H9 (cell line): ENCODE measurements around the gene PKD1. TPM values are rescaled to one million over a fixed set of nuclear protein-coding genes. Genes with fewer than 3 reads are reported as not detected.

Source experiments
- DNase-seq: peaks from one replicate; pipeline ENCODE4 v3.0.0-alpha.2; 2017
- H2AFZ ChIP-seq: one replicate; pipeline ENCODE4 v1.6.1; 2013; ENCODE audit warnings: mild to moderate bottlenecking, low read length, control low read depth, moderate library complexity
- H2AK5ac ChIP-seq: 2 replicates; pipeline ENCODE4 v1.6.1; 2013; ENCODE audit warnings: low read length, control low read depth, mixed read lengths; ENCODE audit not compliant: insufficient read length
- H2BK120ac ChIP-seq: one replicate; pipeline ENCODE4 v1.6.1; 2013; ENCODE audit warnings: low read depth, mild to moderate bottlenecking, low read length, control low read depth, inconsistent platforms; ENCODE audit not compliant: poor library complexity, severe bottlenecking
- H2BK12ac ChIP-seq: 2 replicates; pipeline ENCODE4 v1.6.1; 2013; ENCODE audit warnings: low read length, control low read depth, mixed read lengths, low read depth; ENCODE audit not compliant: insufficient read length
- H2BK15ac ChIP-seq: 2 replicates; pipeline ENCODE4 v1.6.1; 2013; ENCODE audit warnings: low read depth, low read length, control low read depth
- H2BK20ac ChIP-seq: one replicate; pipeline ENCODE4 v1.6.1; 2013; ENCODE audit warnings: low read depth, mild to moderate bottlenecking, low read length, control low read depth, inconsistent platforms; ENCODE audit not compliant: poor library complexity, severe bottlenecking
- H2BK5ac ChIP-seq: 2 replicates; pipeline ENCODE4 v1.6.1; 2013; ENCODE audit warnings: low read length, control low read depth, mixed read lengths; ENCODE audit not compliant: insufficient read length
- H3K14ac ChIP-seq: 2 replicates; pipeline ENCODE4 v1.6.1; 2013; ENCODE audit warnings: low read length, control low read depth; ENCODE audit not compliant: insufficient read depth
- H3K18ac ChIP-seq: 2 replicates; pipeline ENCODE4 v1.6.1; 2013; ENCODE audit warnings: low read depth, mild to moderate bottlenecking, mixed read lengths, low read length, control low read depth; ENCODE audit not compliant: insufficient read length
- H3K23ac ChIP-seq: 2 replicates; pipeline ENCODE4 v1.6.1; 2013; ENCODE audit warnings: low read length, control low read depth, mixed read lengths, low read depth; ENCODE audit not compliant: insufficient read length
- H3K23me2 ChIP-seq: 2 replicates; pipeline ENCODE4 v1.6.1; 2013; ENCODE audit warnings: low read depth, mild to moderate bottlenecking, mixed read lengths, low read length, control low read depth; ENCODE audit not compliant: insufficient read length, poor library complexity, severe bottlenecking
- H3K27ac ChIP-seq: 2 replicates; pipeline ENCODE4 v1.5.1; 2013; ENCODE audit warnings: low read length, control low read depth, mixed read lengths, low read depth; ENCODE audit not compliant: insufficient read length
- H3K27me3 ChIP-seq: 2 replicates; pipeline ENCODE4 v1.6.1; 2013; ENCODE audit warnings: low read length, control low read depth, inconsistent platforms; ENCODE audit not compliant: insufficient read depth
- H3K4ac ChIP-seq: 2 replicates; pipeline ENCODE4 v1.6.1; 2013; ENCODE audit warnings: low read depth, mild to moderate bottlenecking, control low read depth, inconsistent platforms, low read length, moderate library complexity
- H3K4me1 ChIP-seq: 2 replicates; pipeline ENCODE4 v1.6.1; 2013; ENCODE audit warnings: low read length, control low read depth, inconsistent platforms; ENCODE audit not compliant: insufficient read depth
- H3K4me2 ChIP-seq: 2 replicates; pipeline ENCODE4 v1.6.1; 2013; ENCODE audit warnings: low read length, control low read depth, mixed read lengths; ENCODE audit not compliant: insufficient read length, insufficient read depth
- H3K56ac ChIP-seq: 2 replicates; pipeline ENCODE4 v1.6.1; 2013; ENCODE audit warnings: low read depth, mild to moderate bottlenecking, mixed read lengths, low read length, control low read depth; ENCODE audit not compliant: insufficient read length
- H3K79me1 ChIP-seq: 2 replicates; pipeline ENCODE4 v1.6.1; 2013; ENCODE audit warnings: low read depth, mild to moderate bottlenecking, moderate library complexity, low read length, control low read depth, inconsistent platforms; ENCODE audit not compliant: insufficient read depth, poor library complexity, severe bottlenecking
- H3K79me2 ChIP-seq: 2 replicates; pipeline ENCODE4 v1.6.1; 2013; ENCODE audit warnings: low read length, control low read depth, inconsistent platforms; ENCODE audit not compliant: insufficient read depth
- H3K9ac ChIP-seq: 2 replicates; pipeline ENCODE4 v1.6.1; 2013; ENCODE audit warnings: low read length, control low read depth, mixed read lengths; ENCODE audit not compliant: insufficient read length; ENCODE audit errors: extremely low read depth
- H3K9me3 ChIP-seq: one replicate; pipeline ENCODE4 v1.6.1; 2013; ENCODE audit warnings: low read depth, low read length, inconsistent platforms; ENCODE audit not compliant: control insufficient read depth
- H3T11ph ChIP-seq: one replicate; pipeline ENCODE4 v1.6.1; 2013; ENCODE audit warnings: mild to moderate bottlenecking, low read length, control low read depth, inconsistent platforms
- H4K20me1 ChIP-seq: one replicate; pipeline ENCODE4 v1.6.1; 2013; ENCODE audit not compliant: control insufficient read depth, insufficient read length, insufficient read depth
- H4K5ac ChIP-seq: 2 replicates; pipeline ENCODE4 v1.6.1; 2013; ENCODE audit warnings: low read depth, mild to moderate bottlenecking, mixed read lengths, low read length, control low read depth; ENCODE audit not compliant: insufficient read length
- H4K8ac ChIP-seq: replicated peaks from 2 replicates; pipeline ENCODE4 v1.6.1; 2013; ENCODE audit warnings: low read length, control low read depth, mixed read lengths, low read depth; ENCODE audit not compliant: insufficient read length
- H4K91ac ChIP-seq: 2 replicates; pipeline ENCODE4 v1.6.1; 2013; ENCODE audit warnings: low read depth, mild to moderate bottlenecking, moderate library complexity, mixed read lengths, low read length, control low read depth; ENCODE audit not compliant: insufficient read length
- H3K27ac Mint-ChIP-seq, 3 experiments: 2 replicates in 2 of 3; 3 replicates in 1 of 3; pipeline ENCODE4 v1.8.0; 2020 to 2021; ENCODE audit warnings: mixed read lengths in 3 of 3, mild to moderate bottlenecking in 1 of 3, moderate library complexity in 1 of 3
- H3K27me3 Mint-ChIP-seq: 2 replicates; pipeline ENCODE4 v1.8.0; 2021; ENCODE audit warnings: low read depth, mild to moderate bottlenecking, moderate library complexity, mixed read lengths
- H3K36me3 Mint-ChIP-seq, 3 experiments: 2 replicates in 2 of 3; 3 replicates in 1 of 3; pipeline ENCODE4 v1.8.0; 2020 to 2021; ENCODE audit warnings: low read depth in 3 of 3, mixed read lengths in 3 of 3; ENCODE audit not compliant: insufficient read depth in 1 of 3
- H3K4me1 Mint-ChIP-seq, 2 experiments: 2 replicates each; pipeline ENCODE4 v1.8.0; 2020; ENCODE audit warnings: mixed read lengths in 2 of 2
- H3K4me3 Mint-ChIP-seq, 2 experiments: 2 replicates in 1 of 2; 3 replicates in 1 of 2; pipeline ENCODE4 v1.8.0; 2020 to 2021; ENCODE audit warnings: mild to moderate bottlenecking in 2 of 2, mixed read lengths in 2 of 2, moderate library complexity in 1 of 2
- H3K9me3 Mint-ChIP-seq, 2 experiments: 2 replicates in 1 of 2; 3 replicates in 1 of 2; pipeline ENCODE4 v1.8.0; 2020; ENCODE audit warnings: mild to moderate bottlenecking in 2 of 2, mixed read lengths in 2 of 2, moderate library complexity in 1 of 2
- WGBS: extraction: QIAGEN DNeasy Blood & Tissue Kit; methylation state at CpG from one replicate; pipeline ENCODE4 v1.1.7; 2013; ENCODE audit warnings: missing lambda C conversion rate, low lambda C conversion rate, mixed read lengths; ENCODE audit not compliant: insufficient read length; ENCODE audit errors: extremely low coverage; 5-methylcytosine and 5-hydroxymethylcytosine counted together
- total RNA-seq: library from RNA; stranded (reverse); gene quantifications from 2 replicates; pipeline ENCODE4 v1.2.1, GENCODE V29; 2021
- TF ChIP-seq, protein P1 (sequence below): fragments of 200-600 bp; sonication (generic); conservative IDR thresholded peaks from 3 replicates; pipeline ENCODE4 v1.8.0; 2021; ENCODE audit warnings: antibody characterized with exemption, mild to moderate bottlenecking

Gene PKD1
- total RNA-seq, 1 experiment from 2014 or later: 88.0 TPM

DNA sequence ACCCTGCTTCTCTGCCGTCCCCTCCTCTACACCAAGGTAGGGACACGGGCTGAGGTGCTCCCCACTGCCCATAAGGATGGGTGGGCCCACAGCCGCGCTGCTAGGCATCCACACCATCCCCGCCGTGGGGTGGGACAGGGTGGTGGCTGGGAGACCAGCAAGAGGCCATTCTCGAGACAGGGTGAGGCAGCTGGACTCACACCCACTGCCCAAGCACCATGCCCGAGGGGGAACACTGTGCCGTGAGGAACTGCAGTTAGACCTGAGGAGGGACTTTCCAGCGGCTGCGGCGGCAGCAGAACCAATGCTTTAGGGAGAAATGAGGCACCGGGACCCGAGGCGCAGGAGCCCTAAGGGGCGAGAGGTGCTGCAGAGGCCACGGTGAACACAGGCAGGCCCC lies 13.3 kb downstream of the PKD1 start:
- Histone ChIP-seq H3K23me2 (no peaks in the 10 kb centered on the region), H2BK12ac (no peak overlapping the region), H3K14ac (no peak overlapping the region), H3K79me1 (no peaks in the 10 kb centered on the region), H3K4ac (no peak overlapping the region), H4K91ac (no peak overlapping the region), H2AK5ac (no peak overlapping the region), H3K56ac (no peak overlapping the region), H3K9me3 (no peaks in the 10 kb centered on the region), H4K20me1 (no peaks in the 10 kb centered on the region), H3K18ac (no peak overlapping the region), H3K9ac (no peak overlapping the region), H2BK15ac (no peak overlapping the region), H3K4me2 (no peak overlapping the region), H3K4me1 (no peaks in the 10 kb centered on the region; the same call in 1 of the 2 replicates), H3K27me3 (no peaks in the 10 kb centered on the region), H4K5ac (no peak overlapping the region), H4K8ac (no peak overlapping the region), H2BK120ac (no peak overlapping the region), H3T11ph (no peak overlapping the region), H3K79me2 (peaks cover 3% of the 10 kb centered on the region; the same call in 1 of the 2 replicates), H2BK5ac (no peak overlapping the region), H2BK20ac (no peak overlapping the region), H3K23ac (no peak overlapping the region), H3K27ac (no peak overlapping the region), H2AFZ (no peak overlapping the region)
- Mint-ChIP-seq H3K27ac (no peak overlapping the region; a peak in 1 of 7 replicates), H3K4me3 (no peak overlapping the region), H3K9me3 (no peaks in the 10 kb centered on the region), H3K4me1 (peaks cover 16 to 22% of the 10 kb centered on the region in 2 experiments), H3K27me3 (no peaks in the 10 kb centered on the region), H3K36me3 (no peaks in the 10 kb centered on the region)
- TF ChIP-seq, protein P1, sequence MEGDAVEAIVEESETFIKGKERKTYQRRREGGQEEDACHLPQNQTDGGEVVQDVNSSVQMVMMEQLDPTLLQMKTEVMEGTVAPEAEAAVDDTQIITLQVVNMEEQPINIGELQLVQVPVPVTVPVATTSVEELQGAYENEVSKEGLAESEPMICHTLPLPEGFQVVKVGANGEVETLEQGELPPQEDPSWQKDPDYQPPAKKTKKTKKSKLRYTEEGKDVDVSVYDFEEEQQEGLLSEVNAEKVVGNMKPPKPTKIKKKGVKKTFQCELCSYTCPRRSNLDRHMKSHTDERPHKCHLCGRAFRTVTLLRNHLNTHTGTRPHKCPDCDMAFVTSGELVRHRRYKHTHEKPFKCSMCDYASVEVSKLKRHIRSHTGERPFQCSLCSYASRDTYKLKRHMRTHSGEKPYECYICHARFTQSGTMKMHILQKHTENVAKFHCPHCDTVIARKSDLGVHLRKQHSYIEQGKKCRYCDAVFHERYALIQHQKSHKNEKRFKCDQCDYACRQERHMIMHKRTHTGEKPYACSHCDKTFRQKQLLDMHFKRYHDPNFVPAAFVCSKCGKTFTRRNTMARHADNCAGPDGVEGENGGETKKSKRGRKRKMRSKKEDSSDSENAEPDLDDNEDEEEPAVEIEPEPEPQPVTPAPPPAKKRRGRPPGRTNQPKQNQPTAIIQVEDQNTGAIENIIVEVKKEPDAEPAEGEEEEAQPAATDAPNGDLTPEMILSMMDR: no peak
- WGBS: no CpG with 5 or more reads among the region's 17 CpGs
- no peak for DNase-seq
